OCI-LY1 (cell line): ENCODE data around the gene TEX30.
"Not testable (repeated sequence)": the region's sequence is repeated elsewhere in the genome, so short reads cannot be mapped to it uniquely, and the experiment has no call there.

Source experiments
- H2AFZ ChIP-seq: fragments of 200-600 bp; sonication (generic), shearing (Covaris generic); 2 replicates; pipeline ENCODE4 v1.6.0; 2014; ENCODE audit warnings: antibody characterized with exemption, mild to moderate bottlenecking, low read length
- H3F3A ChIP-seq: fragments of 200-600 bp; sonication (generic), shearing (Covaris generic); 2 replicates; pipeline ENCODE4 v1.6.0; 2014; ENCODE audit warnings: mild to moderate bottlenecking, antibody characterized with exemption, low read length, moderate library complexity; ENCODE audit not compliant: insufficient read depth
- H3K27ac ChIP-seq: fragments of 200-600 bp; sonication (generic); 2 replicates; pipeline ENCODE4 v1.5.1; 2014; ENCODE audit warnings: low read length, mixed run types, mild to moderate bottlenecking, low read depth; ENCODE audit not compliant: poor library complexity, severe bottlenecking
- H3K27me3 ChIP-seq: fragments of 200-600 bp; sonication (generic); 2 replicates; pipeline ENCODE4 v1.6.0; 2014; ENCODE audit warnings: antibody characterized with exemption, mild to moderate bottlenecking, low read length, moderate library complexity; ENCODE audit not compliant: insufficient read depth
- H3K36me3 ChIP-seq: fragments of 200-600 bp; sonication (generic); 2 replicates; pipeline ENCODE4 v1.6.1; 2014; ENCODE audit warnings: mild to moderate bottlenecking, antibody characterized with exemption, low read length, moderate library complexity, mixed read lengths; ENCODE audit not compliant: insufficient read depth
- H3K4me1 ChIP-seq: fragments of 200-600 bp; sonication (generic); 2 replicates; pipeline ENCODE4 v1.5.1; 2014; ENCODE audit warnings: mild to moderate bottlenecking, low read length, moderate library complexity; ENCODE audit not compliant: insufficient read depth, severe bottlenecking
- H3K4me2 ChIP-seq: fragments of 200-600 bp; sonication (generic), shearing (Covaris generic); 2 replicates; pipeline ENCODE4 v1.6.1; 2014; ENCODE audit warnings: low read length
- H3K4me3 ChIP-seq: fragments of 200-600 bp; sonication (generic); 2 replicates; pipeline ENCODE4 v1.5.1; 2014; ENCODE audit warnings: low read length, low read depth, mild to moderate bottlenecking, mixed read lengths; ENCODE audit not compliant: poor library complexity, severe bottlenecking
- H3K79me2 ChIP-seq: fragments of 200-600 bp; shearing (Covaris generic); 2 replicates; pipeline ENCODE4 v1.6.1; 2016; ENCODE audit warnings: mixed run types, low read length, mixed read lengths; ENCODE audit not compliant: insufficient read depth
- H3K9ac ChIP-seq: fragments of 200-600 bp; sonication (generic), shearing (Covaris generic); 2 replicates; pipeline ENCODE4 v1.6.1; 2014; ENCODE audit warnings: mild to moderate bottlenecking, low read length, mixed read lengths
- H3K9me2 ChIP-seq: fragments of 200-600 bp; sonication (generic), shearing (Covaris generic); 2 replicates; pipeline ENCODE4 v1.6.1; 2014; ENCODE audit warnings: low read depth, mild to moderate bottlenecking, low read length, mixed read lengths
- H3K9me3 ChIP-seq: fragments of 200-600 bp; shearing (Covaris generic); 2 replicates; pipeline ENCODE4 v1.6.1; 2014; ENCODE audit warnings: low read length, mixed read lengths
- H4K20me1 ChIP-seq: fragments of 200-600 bp; sonication (generic), shearing (Covaris generic); 2 replicates; pipeline ENCODE4 v1.6.0; 2016; ENCODE audit warnings: mild to moderate bottlenecking, low read length; ENCODE audit not compliant: insufficient read depth
- EZH2 ChIP-seq: fragments of 200-600 bp; sonication (generic), shearing (Covaris generic); IDR thresholded peaks from 2 replicates; pipeline ENCODE4 v1.8.0; 2017; ENCODE audit warnings: borderline replicate concordance, mixed run types, mild to moderate bottlenecking, antibody characterized with exemption, low read length, moderate library complexity, mixed read lengths
- TF ChIP-seq, protein P1 (sequence below): fragments of 200-600 bp; sonication (generic), shearing (Covaris generic); IDR thresholded peaks from 2 replicates; pipeline ENCODE4 v1.5.1; 2017; ENCODE audit warnings: mild to moderate bottlenecking, antibody characterized with exemption, low read length, moderate library complexity, mixed read lengths

Gene TEX30

DNA sequence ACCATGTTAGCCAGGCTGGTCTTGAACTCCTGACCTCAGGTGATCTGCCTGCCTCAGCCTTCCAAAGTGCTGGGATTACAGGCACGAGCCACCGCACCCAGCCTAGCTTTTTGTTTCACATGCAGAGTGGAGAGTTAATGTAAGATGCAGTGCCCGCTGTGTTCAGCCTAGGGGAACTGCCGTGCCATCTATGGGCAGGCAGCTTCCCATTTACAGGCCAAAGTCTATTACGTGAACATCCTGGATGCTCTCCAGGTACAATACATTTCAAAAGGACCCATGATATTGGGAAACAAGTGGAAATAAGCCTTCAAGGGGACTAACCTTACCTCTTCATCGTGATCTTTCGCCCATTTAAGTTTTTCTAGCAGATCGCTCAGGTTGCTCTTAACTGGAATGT, 15.1 kb upstream of the TEX30 start:
- H3K9me3 ChIP-seq: no peaks in the 10 kb centered on the region
- H3K4me1 ChIP-seq: no peaks in the 10 kb centered on the region
- no peaks in the 10 kb centered on the region for H3K79me2 ChIP-seq
- H3K27ac ChIP-seq: no peak overlapping the region
- no peaks in the 10 kb centered on the region for H3K9me2 ChIP-seq
- no peak overlapping the region for H3K4me3 ChIP-seq
- no peaks in the 10 kb centered on the region for H3F3A ChIP-seq
- H3K27me3 ChIP-seq: no peaks in the 10 kb centered on the region
- H3K4me2 ChIP-seq: no peak overlapping the region
- TF ChIP-seq, protein P1, sequence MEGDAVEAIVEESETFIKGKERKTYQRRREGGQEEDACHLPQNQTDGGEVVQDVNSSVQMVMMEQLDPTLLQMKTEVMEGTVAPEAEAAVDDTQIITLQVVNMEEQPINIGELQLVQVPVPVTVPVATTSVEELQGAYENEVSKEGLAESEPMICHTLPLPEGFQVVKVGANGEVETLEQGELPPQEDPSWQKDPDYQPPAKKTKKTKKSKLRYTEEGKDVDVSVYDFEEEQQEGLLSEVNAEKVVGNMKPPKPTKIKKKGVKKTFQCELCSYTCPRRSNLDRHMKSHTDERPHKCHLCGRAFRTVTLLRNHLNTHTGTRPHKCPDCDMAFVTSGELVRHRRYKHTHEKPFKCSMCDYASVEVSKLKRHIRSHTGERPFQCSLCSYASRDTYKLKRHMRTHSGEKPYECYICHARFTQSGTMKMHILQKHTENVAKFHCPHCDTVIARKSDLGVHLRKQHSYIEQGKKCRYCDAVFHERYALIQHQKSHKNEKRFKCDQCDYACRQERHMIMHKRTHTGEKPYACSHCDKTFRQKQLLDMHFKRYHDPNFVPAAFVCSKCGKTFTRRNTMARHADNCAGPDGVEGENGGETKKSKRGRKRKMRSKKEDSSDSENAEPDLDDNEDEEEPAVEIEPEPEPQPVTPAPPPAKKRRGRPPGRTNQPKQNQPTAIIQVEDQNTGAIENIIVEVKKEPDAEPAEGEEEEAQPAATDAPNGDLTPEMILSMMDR: no peak
- H3K9ac ChIP-seq: no peak overlapping the region
- no peaks in the 10 kb centered on the region for H3K36me3 ChIP-seq
- no peak overlapping the region for H2AFZ ChIP-seq
- no peaks in the 10 kb centered on the region for H4K20me1 ChIP-seq

DNA sequence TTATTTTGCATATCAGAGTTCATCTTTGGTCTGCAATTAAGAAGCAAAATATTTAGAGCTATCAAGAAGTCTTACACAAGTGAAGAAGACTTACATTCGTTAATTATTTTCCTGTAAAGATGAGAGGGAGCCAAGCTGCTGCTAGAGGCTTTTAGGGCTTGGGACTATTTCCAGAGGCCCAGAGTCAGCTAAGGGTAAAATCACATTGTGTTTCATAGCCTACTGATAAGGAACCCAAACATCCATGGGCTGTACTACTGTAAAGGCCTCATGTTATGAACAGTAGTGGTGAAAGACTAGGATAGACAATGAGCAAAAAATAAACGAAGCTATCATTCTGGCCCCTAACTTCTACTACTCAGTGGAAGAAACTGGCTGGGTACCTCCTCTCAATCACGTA, 10.9 kb upstream of the TEX30 start:
- TF ChIP-seq, protein P1: no peak
- no peak for TF ChIP-seq EZH2
- H3K9me3 ChIP-seq: no peaks in the 10 kb centered on the region
- no peak overlapping the region for H3K9ac ChIP-seq
- H2AFZ ChIP-seq: no peak overlapping the region
- H3F3A ChIP-seq: no peaks in the 10 kb centered on the region
- no peaks in the 10 kb centered on the region for H3K79me2 ChIP-seq
- H3K4me3 ChIP-seq: no peak overlapping the region
- H3K9me2 ChIP-seq: no peaks in the 10 kb centered on the region
- H4K20me1 ChIP-seq: no peaks in the 10 kb centered on the region
- no peaks in the 10 kb centered on the region for H3K27me3 ChIP-seq
- H3K36me3 ChIP-seq: no peaks in the 10 kb centered on the region; the same call in 1 of the 2 replicates
- H3K4me1 ChIP-seq: no peaks in the 10 kb centered on the region
- H3K4me2 ChIP-seq: no peak overlapping the region
- no peak overlapping the region for H3K27ac ChIP-seq

DNA sequence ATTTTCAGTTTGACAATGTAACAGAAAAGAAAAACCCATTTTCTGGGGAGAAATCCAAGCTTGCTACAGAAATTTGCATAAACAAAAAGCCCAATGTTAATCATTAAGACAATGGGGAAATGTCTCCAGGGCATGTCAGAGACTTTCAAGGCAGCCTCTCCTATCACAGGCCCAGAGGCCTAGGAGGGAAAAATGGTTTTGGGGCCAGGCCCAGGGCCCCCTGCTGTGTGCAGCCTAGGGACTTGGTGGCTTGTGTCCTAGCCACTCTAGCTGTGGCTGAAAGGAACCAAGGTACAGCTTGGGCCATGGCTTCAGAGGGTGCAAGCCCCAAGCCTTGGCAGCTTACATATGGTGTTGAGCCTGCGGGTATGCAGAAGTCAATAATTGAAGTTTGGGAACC, 8.0 kb upstream of the TEX30 start:
- Histone ChIP-seq H3K27me3 (no peaks in the 10 kb centered on the region), H3K9me2 (no peaks in the 10 kb centered on the region), H3K27ac (no peak overlapping the region), H4K20me1 (no peaks in the 10 kb centered on the region), H3K4me1 (no peaks in the 10 kb centered on the region), H3K4me2 (no peak overlapping the region), H3K9me3 (no peaks in the 10 kb centered on the region), H3K36me3 (no peaks in the 10 kb centered on the region; the same call in 1 of the 2 replicates), H3K4me3 (no peak overlapping the region), H3F3A (no peaks in the 10 kb centered on the region), H2AFZ (no peak overlapping the region), H3K9ac (no peak overlapping the region), H3K79me2 (no peaks in the 10 kb centered on the region)
- TF ChIP-seq, protein P1: no peak
- TF ChIP-seq EZH2: no peak

DNA sequence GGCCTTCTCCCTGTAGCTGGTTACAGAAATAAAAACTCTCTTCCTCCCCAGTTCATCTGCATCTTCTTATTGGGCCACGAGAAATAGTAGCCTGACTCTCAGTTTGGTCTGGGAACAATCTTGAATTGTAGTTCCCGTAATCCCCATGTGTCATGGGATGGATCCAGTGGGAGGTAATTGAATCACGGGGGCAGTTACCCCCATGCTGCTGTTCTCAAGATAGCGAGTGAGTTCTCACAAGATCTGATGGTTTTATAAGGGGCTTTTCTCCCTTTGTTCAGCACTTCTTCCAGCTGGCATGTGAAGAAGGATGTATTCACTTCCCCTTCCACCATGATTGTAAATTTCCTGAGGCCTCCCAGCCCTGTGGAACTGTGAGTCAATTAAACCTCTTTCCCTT, 7.1 kb upstream of the TEX30 start:
- not testable (repeated sequence) for H3K36me3 ChIP-seq, H3K4me3 ChIP-seq, H3K9ac ChIP-seq, H3K9me2 ChIP-seq, H3K4me1 ChIP-seq, H3F3A ChIP-seq, H2AFZ ChIP-seq, H3K27me3 ChIP-seq, H3K4me2 ChIP-seq, H3K9me3 ChIP-seq, H3K79me2 ChIP-seq, H4K20me1 ChIP-seq, H3K27ac ChIP-seq
